HepG2 (cell line): ENCODE results near the gene CNTN4. TPM values are rescaled to one million over a fixed set of nuclear protein-coding genes. Genes with fewer than 3 reads are reported as not detected.

ENCODE experiments used
- ATAC-seq: fragments of 200-7000 bp; cut with Tn5 transposase; 3 replicates; pipeline ENCODE4 v1.9.1; 2020; ENCODE audit warnings: mild to moderate bottlenecking, moderate library complexity
- BruUV-seq: library from RNA; stranded (reverse); fragments of 400-500 nt; replicated peaks from 2 replicates; lab custom pipeline; 2021; lab: Mats Ljungman, UMichigan
- CTCF ChIA-PET: fragments of 300-600 bp; formaldehyde crosslinking; extraction: SDS; loops from one replicate; lab custom pipeline; 2021; ENCODE audit warnings: low total read pairs, inconsistent platforms, low intra/inter-chr PET ratio; lab: Yijun Ruan, JAX
- POLR2A ChIA-PET: fragments of 350-600 bp; sonication (Branson Sonifier 250); formaldehyde crosslinking; loops from one replicate; lab custom pipeline; 2020; ENCODE audit warnings: antibody characterized with exemption, inconsistent platforms; lab: Yijun Ruan, JAX
- DNase-seq: peaks from one replicate; pipeline ENCODE4 v3.0.0-alpha.2; 2015; ENCODE audit warnings: low spot score
- FAIRE-seq: peaks from 3 replicates; lab custom pipeline; 2011; peaks lifted over from hg19 to GRCh38; lab: Jason Lieb, UNC
- H2AFZ ChIP-seq: one replicate; pipeline ENCODE4 v1.6.1; 2011; ENCODE audit warnings: low read length, inconsistent platforms
- H3K27ac ChIP-seq: fragments of 300-600 bp; 3 replicates; pipeline ENCODE4 v1.8.0; 2011; ENCODE audit warnings: mixed run types, mild to moderate bottlenecking, mixed read lengths, low read length, inconsistent platforms; ENCODE audit not compliant: insufficient read depth; ENCODE audit errors: extremely low read length
- H3K27me3 ChIP-seq, 2 experiments: fragments of 200-600 bp in 1 of 2; 2 replicates in 1 of 2; 3 replicates in 1 of 2; pipeline versions ENCODE4 v1.6.0 to v1.8.0; 2011; ENCODE audit warnings: low read length in 2 of 2, mild to moderate bottlenecking in 2 of 2, moderate library complexity in 2 of 2, inconsistent platforms in 1 of 2; ENCODE audit not compliant: insufficient read depth in 2 of 2, control insufficient read depth in 1 of 2
- H3K36me3 ChIP-seq, 2 experiments: fragments of 200-600 bp in 1 of 2; replicated peaks in 1 of 2; 2 replicates in 1 of 2; 3 replicates in 1 of 2; pipeline versions ENCODE4 v1.5.1 to v1.8.0; 2011; ENCODE audit warnings: low read length in 2 of 2, inconsistent platforms in 1 of 2; ENCODE audit not compliant: insufficient read depth in 2 of 2, control insufficient read depth in 1 of 2
- H3K4me1 ChIP-seq: 2 replicates; pipeline ENCODE4 v1.5.1; 2012; ENCODE audit warnings: low read length, inconsistent platforms; ENCODE audit not compliant: insufficient read depth
- H3K4me2 ChIP-seq: 2 replicates; pipeline ENCODE4 v1.6.0; 2011; ENCODE audit warnings: low read depth, low read length, inconsistent platforms
- H3K4me3 ChIP-seq, 3 experiments: fragments of 200-600 bp in 1 of 3; sonication (generic), shearing (Covaris generic) in 1 of 3; replicated peaks in 1 of 3; 2 replicates each; pipeline ENCODE4 v1.5.1; 2011 to 2016; ENCODE audit warnings: low read length in 3 of 3, inconsistent platforms in 2 of 3, low read depth in 2 of 3, mild to moderate bottlenecking in 2 of 3, control low read depth in 1 of 3, mixed read lengths in 1 of 3; ENCODE audit not compliant: insufficient read depth in 1 of 3
- H3K79me2 ChIP-seq: one replicate; pipeline ENCODE4 v1.6.1; 2011; ENCODE audit warnings: low read length, inconsistent platforms; ENCODE audit not compliant: insufficient read depth
- H3K9ac ChIP-seq: 2 replicates; pipeline ENCODE4 v1.6.0; 2011; ENCODE audit warnings: mild to moderate bottlenecking, low read depth, low read length, inconsistent platforms; ENCODE audit not compliant: insufficient read depth
- H3K9me3 ChIP-seq: 2 replicates; pipeline ENCODE4 v1.5.1; 2012; ENCODE audit warnings: mild to moderate bottlenecking, low read length
- H4K20me1 ChIP-seq: 2 replicates; pipeline ENCODE4 v1.6.0; 2011; ENCODE audit warnings: inconsistent platforms, mild to moderate bottlenecking, low read length, moderate library complexity; ENCODE audit not compliant: insufficient read depth
- ARID2 ChIP-seq: sonication (generic); formaldehyde crosslinking; IDR thresholded peaks from 2 replicates; pipeline ENCODE4 v1.8.1; 2022; ENCODE audit warnings: mild to moderate bottlenecking, missing genetic modification reagents, borderline replicate concordance
- FOSL2 ChIP-seq: sonication (generic); formaldehyde crosslinking; IDR thresholded peaks from 2 replicates; pipeline ENCODE4 v1.4.0; 2020; ENCODE audit warnings: missing genetic modification reagents
- FOXA3 ChIP-seq: IDR thresholded peaks from 2 replicates; pipeline ENCODE4 v1.6.1; 2016; ENCODE audit warnings: missing genetic modification reagents, missing compliant biosample characterization
- POLR2AphosphoS5 ChIP-seq: IDR thresholded peaks from 2 replicates; pipeline ENCODE4 v1.6.1; 2012; ENCODE audit warnings: low read depth, low read length
- SALL2 ChIP-seq: sonication (generic); formaldehyde crosslinking; IDR thresholded peaks from 2 replicates; pipeline ENCODE4 v1.8.1; 2023; ENCODE audit warnings: mild to moderate bottlenecking, missing genetic modification reagents, inconsistent platforms
- SMAD9 ChIP-seq: sonication (generic); formaldehyde crosslinking; IDR thresholded peaks from 2 replicates; pipeline ENCODE4 v1.5.1; 2020; ENCODE audit warnings: mild to moderate bottlenecking, missing genetic modification reagents
- U2AF2 ChIP-seq: fragments of 200-400 bp; formaldehyde crosslinking; IDR thresholded peaks from 2 replicates; pipeline ENCODE4 v1.6.1; 2017; ENCODE audit warnings: low read depth, mild to moderate bottlenecking, low read length
- ZC3H13 ChIP-seq: sonication (generic); formaldehyde crosslinking; IDR thresholded peaks from 2 replicates; pipeline ENCODE4 v1.8.1; 2023; ENCODE audit warnings: mild to moderate bottlenecking, missing genetic modification reagents, moderate library complexity
- ZNF24 ChIP-seq: fragments of 450-650 bp; IDR thresholded peaks from 2 replicates; pipeline ENCODE4 v1.6.1; 2017; ENCODE audit warnings: antibody characterized with exemption, mild to moderate bottlenecking
- ZNF331 ChIP-seq: sonication (generic); formaldehyde crosslinking; IDR thresholded peaks from 2 replicates; pipeline ENCODE4 v1.4.0; 2020; ENCODE audit warnings: missing genetic modification reagents
- ZNF333 ChIP-seq: sonication (generic); formaldehyde crosslinking; IDR thresholded peaks from 2 replicates; pipeline ENCODE4 v1.4.0; 2020; ENCODE audit warnings: mild to moderate bottlenecking, missing genetic modification reagents, borderline replicate concordance
- ZNF564 ChIP-seq: sonication (generic); formaldehyde crosslinking; IDR thresholded peaks from 2 replicates; pipeline ENCODE4 v1.8.1; 2023; ENCODE audit warnings: mild to moderate bottlenecking, missing genetic modification reagents
- ZNF569 ChIP-seq: sonication (generic); formaldehyde crosslinking; IDR thresholded peaks from 2 replicates; pipeline ENCODE4 v1.5.0; 2020; ENCODE audit warnings: mild to moderate bottlenecking, missing genetic modification reagents, moderate library complexity, borderline replicate concordance
- ZNF614 ChIP-seq: IDR thresholded peaks from 2 replicates; pipeline ENCODE4 v1.6.1; 2018; ENCODE audit warnings: missing biosample characterization, missing genetic modification reagents, inconsistent platforms, borderline replicate concordance
- ZNF619 ChIP-seq: sonication (generic); formaldehyde crosslinking; IDR thresholded peaks from 2 replicates; pipeline ENCODE4 v1.4.0; 2020; ENCODE audit warnings: mild to moderate bottlenecking, missing genetic modification reagents
- WGBS: methylation state at CpG from one replicate; pipeline ENCODE4 v1.1.6; 2017; ENCODE audit warnings: low lambda C conversion rate; 5-methylcytosine and 5-hydroxymethylcytosine counted together
- in situ Hi-C: cut with HindIII; loops from 2 replicates; pipeline ENCODE4 v1.10.0; 2017; ENCODE audit warnings: low pct_unique_long_range_greater_than_20kb; ENCODE audit not compliant: extremely low pct_ligation_motif_present
- intact Hi-C: fragments of 100-400 bp; cut with micrococcal nuclease; formaldehyde crosslinking; loops from one replicate; pipeline ENCODE4 v1.10.0; 2022; ENCODE audit not compliant: unreplicated experiment
- polyA plus RNA-seq, 8 experiments: library from polyadenylated mRNA; depleted of rRNA in 3 of 8; stranded (reverse) in 7 of 8; unstranded in 1 of 8; fragments of >200 nt; fragmentation: Illumina TruSeq in 4 of 8; extraction: Trizol in 4 of 8; gene quantifications; 2 replicates each; pipeline versions ENCODE4 v1.2.1 to v1.2.3, GENCODE V29; 2011 to 2016; ENCODE audit warnings: low read depth in 4 of 8, missing spikeins in 1 of 8, mixed read lengths in 1 of 8; ENCODE audit not compliant: insufficient read depth in 1 of 8
- total RNA-seq, 5 experiments: library from RNA; depleted of rRNA; stranded (reverse); fragments of >200 nt; fragmentation: Illumina TruSeq; extraction: Trizol; gene quantifications; 2 replicates each; pipeline ENCODE4 v1.2.3, GENCODE V29; 2016; ENCODE audit warnings: low read depth in 1 of 5
- TF ChIP-seq, protein P1 (sequence below): sonication (generic); formaldehyde crosslinking; IDR thresholded peaks from 2 replicates; pipeline ENCODE4 v1.5.0; 2020; ENCODE audit warnings: missing genetic modification reagents, mild to moderate bottlenecking, borderline replicate concordance
- TF ChIP-seq, protein P2 (sequence below): sonication (generic); formaldehyde crosslinking; IDR thresholded peaks from 2 replicates; pipeline ENCODE4 v1.5.1; 2020; ENCODE audit warnings: mild to moderate bottlenecking, moderate library complexity, missing genetic modification reagents

CNTN4 gene
- total and polyA plus RNA-seq, 2 of the 13 experiments (the other 11 are each of a cell fraction or from before 2014, with no cell fraction given) = 0.01 to 0.13 TPM

DNA sequence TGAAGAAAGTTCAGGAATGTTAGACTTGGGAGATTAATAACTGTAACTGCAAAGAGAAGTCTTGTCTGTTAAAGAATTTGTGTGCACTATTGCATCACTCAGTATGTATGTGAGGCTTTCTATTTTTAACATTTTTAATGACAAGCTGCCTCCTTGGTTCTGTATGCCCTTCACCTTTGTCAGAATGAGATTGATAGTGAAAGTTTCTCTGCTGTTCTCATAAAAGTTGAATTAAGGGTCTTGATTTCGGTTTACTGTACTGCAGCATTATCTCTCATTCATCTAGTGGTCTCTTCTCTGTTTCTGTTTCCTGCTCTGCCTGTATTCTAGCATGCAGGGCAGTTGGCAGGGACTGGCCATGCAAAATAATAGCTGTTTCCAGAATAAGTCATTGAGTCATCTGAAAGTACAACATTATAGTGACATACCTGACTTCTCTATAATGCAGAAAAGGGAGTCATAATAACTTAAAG, 556.6 kb downstream of the CNTN4 start:
- H4K20me1 ChIP-seq = no peaks in the 10 kb centered on the region
- no peak overlapping the region for H2AFZ ChIP-seq
- ChIA-PET POLR2A (no interaction called here), CTCF (no interaction called here)
- WGBS = 0% methylated on average over 1 of the region's 1 CpG
- no peaks in the 10 kb centered on the region for H3K27me3 ChIP-seq
- intact Hi-C loops (no loop called here), in situ Hi-C loops (no loop called here)
- TF ChIP-seq ZNF24 (no peak), POLR2AphosphoS5 (no peak), SMAD9 (CRISPR knock-in tag) (no peak), SALL2 (CRISPR knock-in tag) (no peak), ARID2 (CRISPR knock-in tag) (no peak), ZNF564 (CRISPR knock-in tag) (no peak), ZNF331 (no peak)
- no peaks in the 10 kb centered on the region for H3K36me3 ChIP-seq
- H3K4me1 ChIP-seq = no peaks in the 10 kb centered on the region
- H3K4me3 ChIP-seq = no peak overlapping the region
- no peaks in the 10 kb centered on the region for H3K79me2 ChIP-seq
- no peak overlapping the region for H3K4me2 ChIP-seq
- no TSS peak for BruUV-seq
- ATAC-seq (no peak), FAIRE-seq (no peak), DNase-seq (no peak)
- H3K27ac ChIP-seq = no peak overlapping the region
- H3K9ac ChIP-seq = no peak overlapping the region
- H3K9me3 ChIP-seq = no peaks in the 10 kb centered on the region

GRCh38 chr3:2656806-2657777, 558.4 kb downstream of the CNTN4 start:
- H3K4me2 ChIP-seq = no peak overlapping the region
- no peaks in the 10 kb centered on the region for H4K20me1 ChIP-seq
- ChIA-PET POLR2A (no interaction called here), CTCF (no interaction called here)
- H3K79me2 ChIP-seq = no peaks in the 10 kb centered on the region
- ATAC-seq = no peak
- in situ Hi-C loops (no loop called here), intact Hi-C loops (no loop called here)
- no peak overlapping the region for H3K27ac ChIP-seq
- BruUV-seq = no TSS peak
- 21% methylated on average over 10 of the region's 10 CpGs for WGBS
- H3K27me3 ChIP-seq = no peaks in the 10 kb centered on the region
- no peak overlapping the region for H3K9ac ChIP-seq
- H2AFZ ChIP-seq = no peak overlapping the region
- no peak for DNase-seq
- no peak overlapping the region for H3K4me3 ChIP-seq
- no peaks in the 10 kb centered on the region for H3K4me1 ChIP-seq
- H3K9me3 ChIP-seq = no peaks in the 10 kb centered on the region
- no peak for FAIRE-seq
- H3K36me3 ChIP-seq = no peaks in the 10 kb centered on the region
- TF ChIP-seq, protein P1, sequence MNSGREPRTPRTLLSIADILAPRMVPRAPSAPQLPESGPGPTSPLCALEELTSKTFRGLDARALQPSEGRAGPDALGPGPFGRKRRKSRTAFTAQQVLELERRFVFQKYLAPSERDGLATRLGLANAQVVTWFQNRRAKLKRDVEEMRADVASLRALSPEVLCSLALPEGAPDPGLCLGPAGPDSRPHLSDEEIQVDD (CRISPR knock-in tag) = no peak
- TF ChIP-seq ZNF614 (CRISPR knock-in tag) = no peak
- no peak for TF ChIP-seq ZC3H13 (CRISPR knock-in tag)
- no peak for TF ChIP-seq U2AF2
- TF ChIP-seq ZNF569 = no peak
- no peak for TF ChIP-seq FOXA3
- no peak for TF ChIP-seq ZNF333
- TF ChIP-seq FOSL2 = no peak
- TF ChIP-seq, protein P2, sequence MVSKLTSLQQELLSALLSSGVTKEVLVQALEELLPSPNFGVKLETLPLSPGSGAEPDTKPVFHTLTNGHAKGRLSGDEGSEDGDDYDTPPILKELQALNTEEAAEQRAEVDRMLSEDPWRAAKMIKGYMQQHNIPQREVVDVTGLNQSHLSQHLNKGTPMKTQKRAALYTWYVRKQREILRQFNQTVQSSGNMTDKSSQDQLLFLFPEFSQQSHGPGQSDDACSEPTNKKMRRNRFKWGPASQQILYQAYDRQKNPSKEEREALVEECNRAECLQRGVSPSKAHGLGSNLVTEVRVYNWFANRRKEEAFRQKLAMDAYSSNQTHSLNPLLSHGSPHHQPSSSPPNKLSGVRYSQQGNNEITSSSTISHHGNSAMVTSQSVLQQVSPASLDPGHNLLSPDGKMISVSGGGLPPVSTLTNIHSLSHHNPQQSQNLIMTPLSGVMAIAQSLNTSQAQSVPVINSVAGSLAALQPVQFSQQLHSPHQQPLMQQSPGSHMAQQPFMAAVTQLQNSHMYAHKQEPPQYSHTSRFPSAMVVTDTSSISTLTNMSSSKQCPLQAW (CRISPR knock-in tag) = no peak
- TF ChIP-seq ZNF619 (CRISPR knock-in tag) = no peak
